PFSK-1 (cell line): ENCODE measurements around the gene C2orf74.

Experiments
- FOXP2 ChIP-seq: optimal IDR thresholded peaks from 2 replicates; pipeline ENCODE3; 2011; ENCODE audit warnings: borderline replicate concordance, control low read depth, inconsistent platforms; ENCODE audit not compliant: insufficient read depth; ENCODE audit errors: extremely low read length, extremely low read depth
- POLR2AphosphoS5 ChIP-seq: IDR thresholded peaks from 2 replicates; pipeline ENCODE4 v1.6.1; 2012; ENCODE audit warnings: low read depth, mild to moderate bottlenecking, control low read depth, low read length, moderate library complexity
- SIN3A ChIP-seq: IDR thresholded peaks from 2 replicates; pipeline ENCODE4 v1.6.1; 2012; ENCODE audit warnings: mild to moderate bottlenecking, low read length, moderate library complexity, borderline replicate concordance; ENCODE audit not compliant: insufficient read depth
- TAF1 ChIP-seq: IDR thresholded peaks from 2 replicates; pipeline ENCODE4 v1.6.1; 2012; ENCODE audit warnings: low read length, control low read depth, borderline replicate concordance; ENCODE audit not compliant: insufficient read depth
- TF ChIP-seq, protein P1 (sequence below), 2 experiments: IDR thresholded peaks; 2 replicates each; pipeline versions ENCODE4 v1.6.1 to v1.8.0; 2011 to 2012; ENCODE audit warnings: low read depth in 2 of 2, low read length in 2 of 2, control low read depth in 1 of 2, inconsistent platforms in 1 of 2, mild to moderate bottlenecking in 1 of 2, moderate library complexity in 1 of 2; ENCODE audit not compliant: insufficient read depth in 1 of 2

DNA sequence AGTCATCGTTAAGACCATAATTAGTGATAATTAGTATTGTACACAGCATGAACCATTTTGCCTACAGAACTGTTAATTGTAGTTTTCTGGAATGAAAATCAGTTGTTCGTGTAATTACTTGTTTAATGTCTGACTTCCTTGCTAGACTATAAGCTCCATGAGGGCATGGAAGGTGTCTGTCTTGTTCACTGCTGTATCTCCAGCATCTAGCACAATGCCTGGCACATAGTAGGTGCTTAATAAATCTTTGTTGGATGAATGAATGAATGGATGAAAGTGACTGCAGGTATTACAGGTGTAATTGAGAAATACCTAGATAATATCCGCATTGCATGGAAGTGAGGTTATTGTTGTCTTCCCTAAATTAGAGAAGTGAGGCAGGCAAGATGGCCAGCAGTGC, 21.8 kb downstream of the C2orf74 start:
- TF ChIP-seq POLR2AphosphoS5 (no peak), FOXP2 (no peak), TAF1 (no peak), SIN3A (no peak)
- TF ChIP-seq, protein P1, sequence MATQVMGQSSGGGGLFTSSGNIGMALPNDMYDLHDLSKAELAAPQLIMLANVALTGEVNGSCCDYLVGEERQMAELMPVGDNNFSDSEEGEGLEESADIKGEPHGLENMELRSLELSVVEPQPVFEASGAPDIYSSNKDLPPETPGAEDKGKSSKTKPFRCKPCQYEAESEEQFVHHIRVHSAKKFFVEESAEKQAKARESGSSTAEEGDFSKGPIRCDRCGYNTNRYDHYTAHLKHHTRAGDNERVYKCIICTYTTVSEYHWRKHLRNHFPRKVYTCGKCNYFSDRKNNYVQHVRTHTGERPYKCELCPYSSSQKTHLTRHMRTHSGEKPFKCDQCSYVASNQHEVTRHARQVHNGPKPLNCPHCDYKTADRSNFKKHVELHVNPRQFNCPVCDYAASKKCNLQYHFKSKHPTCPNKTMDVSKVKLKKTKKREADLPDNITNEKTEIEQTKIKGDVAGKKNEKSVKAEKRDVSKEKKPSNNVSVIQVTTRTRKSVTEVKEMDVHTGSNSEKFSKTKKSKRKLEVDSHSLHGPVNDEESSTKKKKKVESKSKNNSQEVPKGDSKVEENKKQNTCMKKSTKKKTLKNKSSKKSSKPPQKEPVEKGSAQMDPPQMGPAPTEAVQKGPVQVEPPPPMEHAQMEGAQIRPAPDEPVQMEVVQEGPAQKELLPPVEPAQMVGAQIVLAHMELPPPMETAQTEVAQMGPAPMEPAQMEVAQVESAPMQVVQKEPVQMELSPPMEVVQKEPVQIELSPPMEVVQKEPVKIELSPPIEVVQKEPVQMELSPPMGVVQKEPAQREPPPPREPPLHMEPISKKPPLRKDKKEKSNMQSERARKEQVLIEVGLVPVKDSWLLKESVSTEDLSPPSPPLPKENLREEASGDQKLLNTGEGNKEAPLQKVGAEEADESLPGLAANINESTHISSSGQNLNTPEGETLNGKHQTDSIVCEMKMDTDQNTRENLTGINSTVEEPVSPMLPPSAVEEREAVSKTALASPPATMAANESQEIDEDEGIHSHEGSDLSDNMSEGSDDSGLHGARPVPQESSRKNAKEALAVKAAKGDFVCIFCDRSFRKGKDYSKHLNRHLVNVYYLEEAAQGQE (IDR thresholded peaks at IDR 0.05; ENCODE audit: insufficient read depth in 1 of 2, low read depth in 2 of 2, low read length in 2 of 2) = no peak
